Upper lobe of left lung (tissue), 4 donors: ENCODE measurements around the gene MAMDC2.

Experiments used
- POLR2A ChIP-seq, 4 donors: fragments of 450-650 bp; IDR thresholded peaks; one replicate each; pipeline ENCODE4 v1.5.1; 2016 to 2017; ENCODE audit warnings: antibody characterized with exemption in 4 of 4, mild to moderate bottlenecking in 2 of 4
- TF ChIP-seq, protein P1 (sequence below), 6 experiments: fragments of 450-650 bp in 4 of 6; fragments of 200-600 bp in 2 of 6; sonication (generic) in 2 of 6; IDR thresholded peaks; one replicate each; pipeline ENCODE4 v1.5.1; 2016 to 2019; ENCODE audit warnings: antibody characterized with exemption in 6 of 6

DNA sequence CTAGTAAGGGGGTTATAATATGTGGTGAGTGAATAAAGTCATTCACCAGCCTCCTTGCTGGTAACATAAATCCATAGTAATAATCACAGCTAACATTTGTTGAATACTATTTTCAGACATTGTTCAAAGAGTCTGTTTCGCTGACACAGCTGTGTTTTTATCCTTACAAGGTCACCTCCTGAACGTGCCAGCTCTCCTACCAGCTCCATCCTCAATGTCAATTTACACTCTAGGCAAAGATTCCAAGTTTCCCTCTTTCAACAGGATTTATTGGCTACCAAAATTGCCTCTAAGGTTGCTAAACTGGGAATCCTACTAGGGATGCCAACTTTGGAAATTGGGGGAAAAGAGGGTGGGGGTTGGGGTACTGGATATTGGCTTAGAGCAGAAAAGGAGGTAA is 184.5 kb downstream of the MAMDC2 start:
- no peak for TF ChIP-seq POLR2A (IDR thresholded peaks at IDR 0.05)
- TF ChIP-seq, protein P1, sequence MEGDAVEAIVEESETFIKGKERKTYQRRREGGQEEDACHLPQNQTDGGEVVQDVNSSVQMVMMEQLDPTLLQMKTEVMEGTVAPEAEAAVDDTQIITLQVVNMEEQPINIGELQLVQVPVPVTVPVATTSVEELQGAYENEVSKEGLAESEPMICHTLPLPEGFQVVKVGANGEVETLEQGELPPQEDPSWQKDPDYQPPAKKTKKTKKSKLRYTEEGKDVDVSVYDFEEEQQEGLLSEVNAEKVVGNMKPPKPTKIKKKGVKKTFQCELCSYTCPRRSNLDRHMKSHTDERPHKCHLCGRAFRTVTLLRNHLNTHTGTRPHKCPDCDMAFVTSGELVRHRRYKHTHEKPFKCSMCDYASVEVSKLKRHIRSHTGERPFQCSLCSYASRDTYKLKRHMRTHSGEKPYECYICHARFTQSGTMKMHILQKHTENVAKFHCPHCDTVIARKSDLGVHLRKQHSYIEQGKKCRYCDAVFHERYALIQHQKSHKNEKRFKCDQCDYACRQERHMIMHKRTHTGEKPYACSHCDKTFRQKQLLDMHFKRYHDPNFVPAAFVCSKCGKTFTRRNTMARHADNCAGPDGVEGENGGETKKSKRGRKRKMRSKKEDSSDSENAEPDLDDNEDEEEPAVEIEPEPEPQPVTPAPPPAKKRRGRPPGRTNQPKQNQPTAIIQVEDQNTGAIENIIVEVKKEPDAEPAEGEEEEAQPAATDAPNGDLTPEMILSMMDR (IDR thresholded peaks at IDR 0.05) = no peak
